GM18505 (cell line): ENCODE results near the gene USP6NL.
"Not testable (repeated sequence)": the region's sequence is repeated elsewhere in the genome, so short reads cannot be mapped to it uniquely, and the experiment has no call there.

Experiments
- ATAC-seq: cut with Tn5 transposase; IDR thresholded peaks from one replicate; pipeline ENCODE4 v1.9.1; 2021; ENCODE audit not compliant: unreplicated experiment
- POLR2A ChIP-seq: IDR thresholded peaks from 4 replicates; pipeline ENCODE4 v1.6.1; 2011; ENCODE audit warnings: borderline replicate concordance; ENCODE audit not compliant: insufficient read depth, insufficient read length; ENCODE audit errors: extremely low read depth

Gene USP6NL

DNA sequence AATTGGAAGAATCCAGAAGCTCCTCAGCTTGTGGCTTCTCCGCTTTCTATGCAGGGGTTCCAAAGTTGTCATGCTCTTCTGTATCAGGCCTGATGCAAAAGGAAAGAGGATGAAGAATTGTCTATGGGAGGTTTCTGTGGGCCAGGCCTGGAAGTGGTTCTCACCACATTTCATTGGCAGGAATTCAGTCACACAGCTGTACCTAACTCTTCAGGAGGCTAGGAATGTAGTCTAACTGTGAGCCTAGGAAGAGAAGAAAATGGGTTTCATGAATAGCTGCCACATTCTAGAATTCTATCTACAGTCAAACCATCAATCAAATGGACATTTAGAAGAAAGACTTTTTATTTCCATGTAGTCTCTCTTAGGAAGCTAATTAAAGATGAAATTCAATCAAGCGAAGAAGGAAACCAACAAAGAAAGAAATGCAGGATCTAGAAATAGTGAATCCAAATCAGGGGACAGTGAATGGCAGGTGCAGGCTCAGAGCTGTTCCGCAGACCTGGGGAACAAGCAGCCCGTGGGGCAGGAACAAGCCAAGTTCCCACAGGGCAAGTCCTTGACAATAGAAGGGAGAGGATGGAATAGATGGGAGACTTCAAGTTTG lies 25.4 kb upstream of the USP6NL start:
- TF ChIP-seq POLR2A, result no peak
- no peak for ATAC-seq

GRCh38 chr10:11631890-11632587 lies 20.6 kb upstream of the USP6NL start:
- TF ChIP-seq POLR2A, result no peak

DNA sequence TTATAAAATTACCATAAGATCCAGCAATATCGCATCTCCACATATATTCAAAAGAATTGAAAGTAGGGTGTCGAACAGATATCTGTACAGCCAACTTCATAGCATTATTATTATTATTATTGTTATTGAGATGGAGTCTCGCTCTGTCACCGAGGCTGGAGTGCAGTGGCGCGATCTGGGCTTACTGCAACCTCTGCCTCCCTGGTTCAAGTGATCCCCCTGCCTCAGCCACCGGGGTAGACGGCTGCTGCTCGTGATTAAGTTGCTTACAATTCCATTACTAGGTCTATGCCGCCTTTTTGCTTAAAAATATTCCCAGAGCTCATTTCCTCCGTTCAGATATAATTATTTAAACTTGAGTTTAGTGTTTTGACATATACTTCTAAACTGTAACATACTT lies 19.8 kb upstream of the USP6NL start:
- ATAC-seq, result no peak
- no peak for TF ChIP-seq POLR2A

More at GRCh38 chr10:11631890-11632587, 20.6 kb upstream of the USP6NL start:
- peak; percentile 95 for ATAC-seq

- ATAC-seq, result no peak
- TF ChIP-seq POLR2A, result no peak
Observed at GRCh38 chr10:11629731-11630130, 18.3 kb upstream of the USP6NL start.

GRCh38 chr10:11627941-11628340 lies 16.5 kb upstream of the USP6NL start:
- not testable (repeated sequence) for ATAC-seq

DNA sequence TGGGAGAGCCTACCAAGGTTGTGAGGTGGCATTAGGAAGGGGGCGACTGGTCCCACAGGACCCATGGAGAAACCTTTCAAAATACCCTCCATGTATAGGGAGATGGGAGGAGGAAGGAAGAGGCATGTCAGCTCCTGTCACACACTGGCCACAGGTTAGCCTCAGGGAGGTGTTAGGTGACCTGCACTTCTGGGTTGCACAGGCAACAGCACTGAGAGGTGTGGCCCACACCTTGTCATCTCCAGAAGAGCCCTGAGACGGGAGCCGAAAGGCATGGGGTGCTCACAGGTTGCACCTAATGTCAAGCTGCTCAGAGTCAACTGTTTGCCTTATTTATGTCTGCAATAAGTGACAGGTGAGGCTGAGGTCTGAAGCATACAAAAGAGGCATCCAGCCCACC lies 14.6 kb upstream of the USP6NL start:
- ATAC-seq, result no peak
- TF ChIP-seq POLR2A, result no peak

DNA sequence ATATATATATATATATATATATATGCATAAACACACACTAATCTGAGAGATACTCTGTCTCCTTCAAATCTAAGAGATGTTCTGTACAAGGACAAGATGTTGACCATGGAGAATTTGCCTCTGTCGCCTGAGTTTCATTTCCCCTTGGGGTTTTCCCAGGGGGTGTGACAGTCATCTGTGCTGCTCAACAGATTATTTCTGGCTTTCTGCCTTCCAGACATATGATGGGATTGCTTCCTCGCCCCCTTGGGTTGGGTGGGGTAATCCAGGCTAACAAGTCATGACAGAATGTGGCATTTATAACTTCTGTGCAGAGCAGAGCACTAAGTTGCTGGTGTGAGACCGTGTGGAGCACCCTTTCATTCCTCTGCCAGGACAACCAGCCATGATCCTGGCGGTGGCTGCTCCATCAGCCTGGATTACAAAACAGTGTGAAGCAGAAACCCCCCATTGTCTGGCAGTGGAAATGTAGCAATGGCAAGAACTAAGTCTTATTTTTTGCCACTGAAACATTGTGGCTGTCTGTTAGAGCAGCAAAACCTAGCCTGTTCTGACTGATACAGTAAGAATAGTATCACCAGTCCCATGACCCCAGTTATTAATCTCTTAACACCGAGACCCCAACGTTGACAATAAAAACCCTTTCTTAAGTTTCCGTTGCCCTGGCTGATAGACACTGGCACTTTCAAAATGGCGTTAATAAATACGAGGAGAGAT lies 13.7 kb upstream of the USP6NL start:
- no peak for TF ChIP-seq POLR2A
- ATAC-seq, result peak; percentile 77

GRCh38 chr10:11617233-11617632 lies 5.8 kb upstream of the USP6NL start:
- no peak for ATAC-seq

DNA sequence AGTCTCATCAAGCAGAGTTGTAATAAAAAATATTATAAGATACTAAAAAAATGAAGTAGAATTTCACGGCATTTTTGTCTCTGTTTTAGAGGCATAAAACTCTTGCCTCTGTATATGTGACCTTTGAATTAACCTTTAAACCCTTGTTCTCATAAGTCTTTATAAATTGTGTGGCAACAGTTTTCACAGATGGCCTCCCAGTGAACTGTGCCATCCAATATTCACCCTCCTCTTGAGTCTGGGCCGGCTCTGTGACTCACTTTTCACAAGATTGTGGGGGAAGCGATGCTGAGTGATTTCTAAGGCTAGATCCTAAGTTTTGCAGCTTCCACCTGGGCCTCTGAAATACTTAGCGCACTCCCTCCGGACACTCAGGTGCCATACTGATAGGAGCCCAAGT lies 4.6 kb upstream of the USP6NL start:
- ATAC-seq, result no peak
- no peak for TF ChIP-seq POLR2A

More at GRCh38 chr10:11617233-11617632, 5.8 kb upstream of the USP6NL start:
- no peak for TF ChIP-seq POLR2A

DNA sequence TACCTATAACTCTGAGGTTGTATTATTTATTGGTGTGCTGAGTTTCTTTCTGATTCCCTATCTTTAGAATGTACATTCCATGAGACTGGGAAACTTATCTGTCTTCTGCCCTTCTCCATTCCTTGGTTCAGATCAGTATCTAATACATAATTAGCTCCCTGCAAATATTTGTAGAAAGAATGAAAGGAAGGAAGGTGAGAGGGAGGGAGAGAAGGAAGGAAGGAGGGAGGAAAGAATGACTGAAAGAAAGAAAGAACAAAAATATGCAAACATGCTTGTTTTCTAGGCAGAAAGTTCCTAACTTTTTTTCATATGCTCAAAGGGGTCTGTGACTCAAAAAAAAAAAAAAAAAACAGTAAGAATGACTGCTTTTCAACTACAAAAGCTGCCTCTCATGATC lies 3.9 kb upstream of the USP6NL start:
- no peak for ATAC-seq
- TF ChIP-seq POLR2A, result no peak

DNA sequence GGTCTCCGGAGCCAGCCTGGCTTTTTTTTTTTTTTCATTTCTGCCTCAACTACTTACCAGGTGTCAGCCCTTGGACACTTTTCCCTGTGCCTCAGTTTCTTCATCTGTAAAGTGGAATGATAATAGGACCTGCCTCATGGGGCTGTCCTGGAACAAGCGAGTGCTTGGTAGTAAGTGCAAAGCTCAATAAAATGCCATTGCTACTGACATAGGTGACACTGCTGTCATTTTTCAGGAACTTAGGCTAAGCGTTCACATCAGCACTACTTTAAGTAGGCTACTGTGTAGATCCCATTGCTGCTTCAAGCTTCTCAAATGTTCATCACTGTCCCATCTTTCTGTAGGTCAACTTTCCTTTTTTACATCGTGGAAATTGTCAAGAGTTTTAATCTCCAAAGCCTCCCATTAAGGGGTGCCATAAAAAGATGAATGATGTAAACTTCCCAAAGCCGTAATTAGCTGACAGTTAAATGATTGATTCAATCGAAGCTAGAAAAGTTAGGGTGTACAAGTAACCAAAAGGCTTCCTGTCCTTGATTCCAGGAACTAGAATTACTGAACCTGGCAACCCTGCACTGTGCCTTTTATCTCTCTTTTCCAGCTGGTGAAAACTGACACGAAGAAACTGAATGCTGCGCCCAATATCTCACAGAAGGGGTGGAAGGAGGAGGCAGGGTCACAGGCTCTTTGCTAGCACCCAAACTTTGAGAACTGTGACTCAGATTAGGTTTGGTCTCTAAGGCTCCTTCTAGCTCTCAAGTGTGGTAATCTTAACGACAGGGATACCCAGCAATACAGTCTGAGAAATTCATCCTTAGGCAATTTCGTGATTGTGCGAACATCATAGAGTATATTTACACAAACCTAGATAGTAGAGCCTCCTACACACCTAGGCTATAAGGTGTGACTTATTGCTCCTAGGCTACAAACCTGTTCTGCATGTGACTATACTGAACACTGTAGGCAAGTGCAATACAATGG lies 861 bp upstream of the USP6NL start:
- TF ChIP-seq POLR2A, result no peak
- ATAC-seq, result no peak

- peak; percentile 18 for ATAC-seq
- TF ChIP-seq POLR2A, result no peak
Observed at GRCh38 chr10:11610826-11611247, 613 bp downstream of the USP6NL start.
